Neutrophil (primary cell): Measurements from ENCODE around the gene PRR5L.

Source experiments
- H3K27ac ChIP-seq: fragments of 200-600 bp; sonication (generic); 2 replicates; pipeline ENCODE4 v1.5.1; 2016; ENCODE audit warnings: mild to moderate bottlenecking, moderate library complexity
- H3K27me3 ChIP-seq: fragments of 200-600 bp; sonication (generic); 2 replicates; pipeline ENCODE4 v1.6.0; 2016; ENCODE audit warnings: mild to moderate bottlenecking
- H3K36me3 ChIP-seq: fragments of 200-600 bp; sonication (generic); 2 replicates; pipeline ENCODE4 v1.5.1; 2017
- H3K4me1 ChIP-seq, 2 experiments: fragments of 200-600 bp in 1 of 2; sonication (generic) in 1 of 2; 1 replicate in 1 of 2; 2 replicates in 1 of 2; pipeline versions ENCODE4 v1.5.1 to v1.6.1; 2013 to 2016; ENCODE audit warnings: low read depth in 1 of 2, low read length in 1 of 2, mild to moderate bottlenecking in 1 of 2, moderate library complexity in 1 of 2; ENCODE audit not compliant: control insufficient read depth in 1 of 2, insufficient read depth in 1 of 2
- H3K4me3 ChIP-seq, 2 experiments: fragments of 200-600 bp in 1 of 2; sonication (generic) in 1 of 2; 1 replicate in 1 of 2; 2 replicates in 1 of 2; pipeline ENCODE4 v1.5.1; 2013 to 2016; ENCODE audit warnings: low read depth in 1 of 2, low read length in 1 of 2, mild to moderate bottlenecking in 1 of 2, moderate library complexity in 1 of 2
- H3K9me3 ChIP-seq: fragments of 200-600 bp; sonication (generic); 2 replicates; pipeline ENCODE4 v1.5.1; 2016
- CTCF ChIP-seq: fragments of 200-600 bp; sonication (generic); IDR thresholded peaks from 2 replicates; pipeline ENCODE4 v1.5.1; 2016; ENCODE audit warnings: antibody characterized with exemption

Gene PRR5L

GRCh38 chr11:36459046-36459445 lies 163.0 kb downstream of the PRR5L start:
- Histone ChIP-seq H3K9me3 (no peaks in the 10 kb centered on the region), H3K36me3 (no peaks in the 10 kb centered on the region), H3K27me3 (no peaks in the 10 kb centered on the region), H3K27ac (no peak overlapping the region), H3K4me3 (no peak overlapping the region), H3K4me1 (peaks cover 0 to 1% of the 10 kb centered on the region in 2 experiments)
- no peak for TF ChIP-seq CTCF

DNA sequence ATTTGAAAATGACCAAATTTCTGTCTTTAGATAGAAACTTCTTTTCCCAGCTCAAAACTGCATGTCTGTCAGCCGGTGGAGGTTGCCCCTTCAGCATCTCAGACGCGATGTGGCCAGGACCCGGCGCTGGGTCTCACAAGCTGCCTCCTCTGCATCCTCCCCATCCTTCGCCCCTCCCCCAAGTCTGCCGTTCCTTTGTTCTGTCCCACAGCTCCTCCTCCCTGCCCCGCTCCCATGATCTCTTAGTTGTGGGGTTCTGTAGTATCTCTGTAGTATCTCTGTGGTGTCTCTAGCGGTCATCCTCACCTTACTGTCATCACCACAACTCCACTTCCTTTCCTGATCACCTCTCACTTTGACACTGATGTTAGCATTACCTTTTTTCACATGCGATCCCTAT lies 164.1 kb downstream of the PRR5L start:
- no peaks in the 10 kb centered on the region for H3K36me3 ChIP-seq
- no peak for TF ChIP-seq CTCF
- H3K4me3 ChIP-seq = no peak overlapping the region
- no peaks in the 10 kb centered on the region for H3K4me1 ChIP-seq
- H3K27ac ChIP-seq = no peak overlapping the region
- H3K27me3 ChIP-seq = no peaks in the 10 kb centered on the region
- H3K9me3 ChIP-seq = no peaks in the 10 kb centered on the region

DNA sequence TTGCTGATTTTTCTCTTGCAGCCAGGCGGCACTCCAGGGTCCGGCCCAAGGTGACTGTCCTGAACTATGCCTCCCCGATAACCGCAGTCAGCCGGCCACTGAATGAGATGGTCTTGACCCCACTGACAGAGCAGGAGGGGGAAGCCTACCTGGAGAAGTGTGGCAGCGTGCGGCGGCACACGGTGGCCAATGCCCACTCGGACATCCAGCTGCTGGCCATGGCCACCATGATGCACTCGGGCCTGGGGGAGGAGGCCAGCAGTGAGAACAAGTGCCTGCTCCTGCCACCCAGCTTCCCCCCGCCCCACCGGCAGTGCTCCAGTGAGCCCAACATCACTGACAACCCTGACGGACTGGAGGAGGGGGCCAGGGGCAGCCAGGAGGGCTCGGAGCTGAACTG lies 166.2 kb downstream of the PRR5L start:
- no peak overlapping the region for H3K27ac ChIP-seq
- no peaks in the 10 kb centered on the region for H3K36me3 ChIP-seq
- H3K27me3 ChIP-seq = no peaks in the 10 kb centered on the region
- no peak for TF ChIP-seq CTCF
- no peaks in the 10 kb centered on the region for H3K9me3 ChIP-seq
- no peak overlapping the region for H3K4me3 ChIP-seq
- H3K4me1 ChIP-seq = no peaks in the 10 kb centered on the region

GRCh38 chr11:36463781-36464180 lies 167.7 kb downstream of the PRR5L start:
- TF ChIP-seq CTCF = no peak
- no peaks in the 10 kb centered on the region for H3K27me3 ChIP-seq
- no peak overlapping the region for H3K27ac ChIP-seq
- H3K36me3 ChIP-seq = no peaks in the 10 kb centered on the region
- H3K4me1 ChIP-seq = no peaks in the 10 kb centered on the region
- H3K4me3 ChIP-seq = no peak overlapping the region
- no peaks in the 10 kb centered on the region for H3K9me3 ChIP-seq

DNA sequence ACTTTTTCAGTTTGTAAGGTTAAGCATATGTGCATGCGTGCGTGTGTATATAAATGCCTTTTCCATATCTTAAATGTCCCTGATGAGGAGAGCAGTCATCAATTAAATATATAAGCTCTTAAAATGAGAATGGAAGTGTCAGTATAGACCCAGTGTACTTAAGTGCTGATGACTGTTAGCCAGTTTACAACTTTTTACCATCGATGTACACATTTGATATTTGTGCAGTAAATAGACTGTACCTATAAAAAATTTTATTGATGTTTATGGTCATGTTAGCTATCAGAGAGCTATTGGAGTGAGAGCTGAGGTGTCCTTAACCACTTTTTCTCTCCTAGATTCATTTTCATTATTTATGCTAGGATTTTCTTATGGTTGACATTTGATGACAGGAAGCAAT lies 168.6 kb downstream of the PRR5L start:
- no peak for TF ChIP-seq CTCF
- Histone ChIP-seq H3K27me3 (no peaks in the 10 kb centered on the region), H3K4me3 (no peak overlapping the region), H3K36me3 (no peaks in the 10 kb centered on the region), H3K27ac (no peak overlapping the region), H3K9me3 (no peaks in the 10 kb centered on the region), H3K4me1 (no peaks in the 10 kb centered on the region)
